Measurements from ENCODE around the gene DCBLD1.

DNA sequence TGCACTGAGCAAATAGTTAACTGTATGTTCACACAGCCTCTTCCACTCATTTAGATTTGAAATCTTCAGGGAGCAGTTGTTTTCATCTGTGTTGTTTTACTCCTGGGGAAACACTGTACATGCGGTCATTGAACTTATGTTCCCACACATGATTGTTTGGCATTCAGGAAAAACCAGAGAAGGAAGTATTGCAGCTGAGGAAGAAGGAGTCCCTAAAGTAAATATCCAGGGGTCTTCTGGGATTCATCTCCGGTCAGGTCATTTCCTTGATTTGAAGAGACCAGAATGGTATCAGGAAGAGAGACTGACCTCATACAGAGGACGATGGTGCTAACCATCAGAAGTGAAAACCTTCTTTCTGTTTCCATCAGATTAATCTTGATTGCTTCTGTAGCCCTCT lies 52.5 kb downstream of the DCBLD1 start:
- TF ChIP-seq, protein P1, sequence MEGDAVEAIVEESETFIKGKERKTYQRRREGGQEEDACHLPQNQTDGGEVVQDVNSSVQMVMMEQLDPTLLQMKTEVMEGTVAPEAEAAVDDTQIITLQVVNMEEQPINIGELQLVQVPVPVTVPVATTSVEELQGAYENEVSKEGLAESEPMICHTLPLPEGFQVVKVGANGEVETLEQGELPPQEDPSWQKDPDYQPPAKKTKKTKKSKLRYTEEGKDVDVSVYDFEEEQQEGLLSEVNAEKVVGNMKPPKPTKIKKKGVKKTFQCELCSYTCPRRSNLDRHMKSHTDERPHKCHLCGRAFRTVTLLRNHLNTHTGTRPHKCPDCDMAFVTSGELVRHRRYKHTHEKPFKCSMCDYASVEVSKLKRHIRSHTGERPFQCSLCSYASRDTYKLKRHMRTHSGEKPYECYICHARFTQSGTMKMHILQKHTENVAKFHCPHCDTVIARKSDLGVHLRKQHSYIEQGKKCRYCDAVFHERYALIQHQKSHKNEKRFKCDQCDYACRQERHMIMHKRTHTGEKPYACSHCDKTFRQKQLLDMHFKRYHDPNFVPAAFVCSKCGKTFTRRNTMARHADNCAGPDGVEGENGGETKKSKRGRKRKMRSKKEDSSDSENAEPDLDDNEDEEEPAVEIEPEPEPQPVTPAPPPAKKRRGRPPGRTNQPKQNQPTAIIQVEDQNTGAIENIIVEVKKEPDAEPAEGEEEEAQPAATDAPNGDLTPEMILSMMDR (IDR thresholded peaks at IDR 0.05): no peak
- TF ChIP-seq EZH2 (IDR thresholded peaks at IDR 0.05) (no peak), EZH2phosphoT487 (IDR thresholded peaks at IDR 0.05) (no peak)

Measured in neural progenitor cell (in vitro differentiated cells).